Tibial nerve (tissue), 4 donors: ENCODE data around the gene SSTR4. TPM values are rescaled to one million over a fixed set of nuclear protein-coding genes. Genes with fewer than 3 reads are reported as not detected.

ENCODE experiments used
- DNase-seq, 2 donors: peaks; one replicate each; pipeline ENCODE4 v3.0.0-alpha.2; 2019; ENCODE audit warnings: low spot score in 2 of 2
- H3K27ac ChIP-seq, 4 donors: fragments of 200-600 bp; sonication (generic) in 3 of 4; one replicate each; pipeline ENCODE4 v1.5.1; 2017 to 2019; ENCODE audit warnings: mild to moderate bottlenecking in 1 of 4
- H3K27me3 ChIP-seq, 2 donors: fragments of 200-600 bp; sonication (generic) in 1 of 2; one replicate each; pipeline versions ENCODE4 v1.5.1 to v1.6.0; 2017 to 2019
- H3K36me3 ChIP-seq, 3 donors: fragments of 200-600 bp; sonication (generic); one replicate each; pipeline ENCODE4 v1.5.1; 2018 to 2019
- H3K4me1 ChIP-seq, 4 donors: fragments of 200-600 bp; sonication (generic) in 3 of 4; one replicate each; pipeline ENCODE4 v1.5.1; 2017 to 2019
- H3K4me3 ChIP-seq, 4 donors: fragments of 200-600 bp; sonication (generic) in 3 of 4; one replicate each; pipeline ENCODE4 v1.5.1; 2017 to 2019; ENCODE audit warnings: mild to moderate bottlenecking in 1 of 4, moderate library complexity in 1 of 4
- H3K9me3 ChIP-seq, 4 donors: fragments of 200-600 bp; sonication (generic) in 3 of 4; one replicate each; pipeline ENCODE4 v1.5.1; 2017 to 2019
- CTCF ChIP-seq, 5 experiments: fragments of 200-600 bp in 3 of 5; fragments of 450-650 bp in 2 of 5; sonication (generic) in 3 of 5; IDR thresholded peaks; one replicate each; pipeline ENCODE4 v1.5.1; 2016 to 2019; ENCODE audit warnings: antibody characterized with exemption in 5 of 5, mild to moderate bottlenecking in 3 of 5, moderate library complexity in 2 of 5
- EP300 ChIP-seq, 2 donors: sonication (generic); formaldehyde crosslinking; IDR thresholded peaks; one replicate each; pipeline ENCODE4 v1.6.1; 2017; ENCODE audit warnings: antibody characterized with exemption in 2 of 2, mild to moderate bottlenecking in 1 of 2
- POLR2A ChIP-seq, 2 donors: fragments of 450-650 bp; IDR thresholded peaks; one replicate each; pipeline ENCODE4 v1.6.1; 2017; ENCODE audit warnings: antibody characterized with exemption in 2 of 2, mild to moderate bottlenecking in 2 of 2, moderate library complexity in 2 of 2
- WGBS, 2 donors: methylation state at CpG; one replicate each; pipeline ENCODE4 v1.1.5; 2018; 5-methylcytosine and 5-hydroxymethylcytosine counted together
- total RNA-seq, 4 donors: library from RNA; depleted of rRNA; stranded (reverse); fragments of >200 nt; gene quantifications; one replicate each; pipeline ENCODE4 v1.1.0, GENCODE V29; 2016

The SSTR4 gene
- total RNA-seq, 4 donors from 2014 or later: not detected

GRCh38 chr20:23028392-23028791 lies 6.7 kb upstream of the SSTR4 start:
- H3K27ac ChIP-seq: no peak overlapping the region
- H3K36me3 ChIP-seq: no peaks in the 10 kb centered on the region
- H3K27me3 ChIP-seq: no peaks in the 10 kb centered on the region
- H3K9me3 ChIP-seq: no peaks in the 10 kb centered on the region
- H3K4me1 ChIP-seq: no peaks in the 10 kb centered on the region
- WGBS, 2 donors: 87 to 89% methylated on average over 3 of the region's 3 CpGs
- no peak for DNase-seq
- TF ChIP-seq EP300 (IDR thresholded peaks at IDR 0.05) (no peak), CTCF (IDR thresholded peaks at IDR 0.05) (no peak), POLR2A (IDR thresholded peaks at IDR 0.05) (no peak)
- H3K4me3 ChIP-seq: no peak overlapping the region

GRCh38 chr20:23029324-23029723 lies 5.8 kb upstream of the SSTR4 start:
- TF ChIP-seq CTCF (IDR thresholded peaks at IDR 0.05) (no peak), POLR2A (IDR thresholded peaks at IDR 0.05) (no peak), EP300 (IDR thresholded peaks at IDR 0.05) (no peak)
- Histone ChIP-seq H3K4me1 (no peaks in the 10 kb centered on the region), H3K27me3 (peaks cover 0 to 5% of the 10 kb centered on the region in 2 donors), H3K27ac (no peak overlapping the region), H3K9me3 (no peaks in the 10 kb centered on the region), H3K36me3 (no peaks in the 10 kb centered on the region), H3K4me3 (no peak overlapping the region)
- WGBS, 2 donors: 72 to 77% methylated on average over 4 of the region's 4 CpGs
- no peak for DNase-seq

GRCh38 chr20:23031346-23031745 lies 3.8 kb upstream of the SSTR4 start:
- Histone ChIP-seq H3K36me3 (no peaks in the 10 kb centered on the region), H3K4me1 (peaks cover 0 to 4% (median 0%) of the 10 kb centered on the region in 4 donors), H3K27me3 (peaks cover 0 to 22% of the 10 kb centered on the region in 2 donors), H3K27ac (no peak overlapping the region), H3K9me3 (no peaks in the 10 kb centered on the region), H3K4me3 (no peak overlapping the region)
- TF ChIP-seq POLR2A (IDR thresholded peaks at IDR 0.05) (no peak), CTCF (IDR thresholded peaks at IDR 0.05) (no peak), EP300 (IDR thresholded peaks at IDR 0.05) (no peak)
- WGBS, 2 donors: 91 to 97% methylated on average over 6 of the region's 6 CpGs
- no peak for DNase-seq

- H3K9me3 ChIP-seq: no peaks in the 10 kb centered on the region
- TF ChIP-seq POLR2A (IDR thresholded peaks at IDR 0.05) (no peak), EP300 (IDR thresholded peaks at IDR 0.05) (no peak)
- no peak overlapping the region for H3K4me3 ChIP-seq
- H3K36me3 ChIP-seq: no peaks in the 10 kb centered on the region
- WGBS, 2 donors: 85 to 87% methylated on average over 6 of the region's 6 CpGs
- H3K27me3 ChIP-seq: peaks cover 0 to 24% of the 10 kb centered on the region in 2 donors
- DNase-seq: no peak
- H3K27ac ChIP-seq: no peak overlapping the region
- peaks cover 0 to 4% (median 0%) of the 10 kb centered on the region in 4 donors for H3K4me1 ChIP-seq
Measured at GRCh38 chr20:23032056-23032749, 2.9 kb upstream of the SSTR4 start.

GRCh38 chr20:23032750-23033078 lies 2.4 kb upstream of the SSTR4 start:
- WGBS, 2 donors: 71 to 78% methylated on average over 5 of the region's 5 CpGs
- Histone ChIP-seq H3K4me3 (no peak overlapping the region), H3K27ac (no peak overlapping the region), H3K27me3 (peaks cover 0 to 24% of the 10 kb centered on the region in 2 donors), H3K4me1 (peaks cover 0 to 4% (median 0%) of the 10 kb centered on the region in 4 donors), H3K9me3 (no peaks in the 10 kb centered on the region), H3K36me3 (no peaks in the 10 kb centered on the region)
- no peak for DNase-seq
- no peak for TF ChIP-seq POLR2A (IDR thresholded peaks at IDR 0.05)
- TF ChIP-seq CTCF (IDR thresholded peaks at IDR 0.05): no peak
- no peak for TF ChIP-seq EP300 (IDR thresholded peaks at IDR 0.05)
